HuH-7 (cell line): ENCODE measurements around the gene ADRA1B.

Source experiments
- DNase-seq: peaks from one replicate; pipeline ENCODE4 v3.0.0; 2011; ENCODE audit warnings: low spot score

The ADRA1B gene

DNA sequence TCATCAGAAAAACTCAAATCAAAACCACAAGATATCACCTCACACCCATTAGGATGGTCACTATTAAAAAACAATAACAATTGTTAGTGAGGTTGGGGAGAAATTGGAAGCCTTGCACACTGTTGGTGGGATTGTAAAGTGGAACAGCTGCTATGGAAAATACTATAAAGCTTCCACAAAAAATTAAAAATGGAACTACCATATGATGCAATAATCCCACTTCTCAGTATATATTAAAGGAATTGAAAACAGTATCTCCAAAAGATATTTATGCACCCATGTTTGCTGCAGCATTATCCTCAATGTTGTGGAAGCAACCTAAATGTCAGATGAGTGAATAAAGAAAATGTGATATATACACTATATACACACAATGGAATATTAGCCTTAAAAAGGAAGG, 14.5 kb upstream of the ADRA1B start:
- no peak for DNase-seq

DNA sequence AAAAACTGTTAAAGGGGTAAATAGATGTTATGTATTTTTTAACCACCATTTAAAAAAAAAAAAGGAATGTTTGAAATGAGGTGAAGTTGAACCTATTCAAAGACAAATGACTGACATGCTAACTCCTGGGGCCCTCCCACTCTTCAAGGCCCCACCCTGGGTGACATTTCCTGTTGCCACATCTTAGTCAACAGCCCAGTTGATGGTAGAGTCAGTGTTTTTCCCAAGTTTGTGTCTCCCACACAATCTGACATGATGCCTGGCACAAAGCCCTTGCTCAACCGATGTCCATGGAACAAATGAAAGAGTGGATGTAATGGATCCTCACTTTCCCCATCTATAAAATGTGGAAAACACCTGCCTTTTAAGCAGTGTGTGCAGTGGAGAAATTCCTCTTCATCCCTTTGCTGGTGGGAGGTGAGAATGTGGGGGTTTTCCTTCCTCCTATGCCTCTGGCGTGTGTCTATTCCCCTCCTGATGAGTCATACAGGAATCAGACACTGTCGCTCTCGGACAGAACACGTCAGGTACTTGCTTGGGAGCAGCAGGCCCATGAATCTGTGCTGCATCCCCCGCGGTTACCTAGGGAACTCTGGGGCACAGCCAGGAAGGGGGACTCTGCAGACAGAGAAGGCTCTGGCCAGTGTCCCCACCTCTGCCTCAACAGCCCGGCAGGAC, 13.7 kb upstream of the ADRA1B start:
- no peak for DNase-seq

DNA sequence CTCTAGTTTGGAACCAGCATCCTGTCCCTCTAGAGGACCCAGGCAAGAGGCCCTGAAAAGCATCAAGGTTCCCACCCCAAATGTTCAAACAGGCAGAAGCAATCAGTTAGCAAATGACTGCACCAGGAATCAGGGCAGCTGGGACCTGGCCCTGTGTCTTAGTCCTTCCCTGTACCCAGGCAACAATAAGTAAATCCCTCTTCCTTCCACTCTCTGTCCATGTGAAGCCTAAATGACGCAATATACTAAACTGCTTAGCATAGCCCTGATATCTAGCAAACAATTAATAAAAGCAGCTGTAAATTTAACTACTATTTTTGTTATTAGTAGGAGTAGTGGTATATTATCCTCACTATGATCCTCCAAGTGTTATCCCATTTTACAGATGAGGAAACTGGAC, 13.2 kb upstream of the ADRA1B start:
- DNase-seq, result no peak

- no peak for DNase-seq
Observed at GRCh38 chr5:159904874-159905273, 11.4 kb upstream of the ADRA1B start.

GRCh38 chr5:159905496-159905895, 10.8 kb upstream of the ADRA1B start:
- DNase-seq, result no peak

DNA sequence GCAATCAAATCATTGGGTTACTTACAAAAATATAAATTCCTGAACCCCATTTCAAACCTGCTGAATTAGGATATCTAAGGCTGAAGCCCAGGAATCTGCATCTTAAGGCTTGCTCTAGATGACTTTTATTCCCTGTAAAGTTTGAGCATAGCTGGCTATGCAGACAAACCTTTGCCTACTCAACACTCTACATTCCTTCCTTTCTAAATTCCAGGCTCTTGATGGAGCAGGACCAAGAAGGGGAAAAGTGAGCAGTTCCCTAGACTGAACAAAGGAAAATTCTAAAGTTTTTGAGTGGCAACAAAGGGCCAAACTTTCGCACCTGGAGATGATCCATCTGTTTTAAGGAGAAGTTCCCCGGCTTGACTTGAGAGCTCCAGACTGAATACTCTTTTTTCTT, 9.8 kb upstream of the ADRA1B start:
- DNase-seq, result no peak

- no peak for DNase-seq
Observed at GRCh38 chr5:159906943-159907342, 9.3 kb upstream of the ADRA1B start.

DNA sequence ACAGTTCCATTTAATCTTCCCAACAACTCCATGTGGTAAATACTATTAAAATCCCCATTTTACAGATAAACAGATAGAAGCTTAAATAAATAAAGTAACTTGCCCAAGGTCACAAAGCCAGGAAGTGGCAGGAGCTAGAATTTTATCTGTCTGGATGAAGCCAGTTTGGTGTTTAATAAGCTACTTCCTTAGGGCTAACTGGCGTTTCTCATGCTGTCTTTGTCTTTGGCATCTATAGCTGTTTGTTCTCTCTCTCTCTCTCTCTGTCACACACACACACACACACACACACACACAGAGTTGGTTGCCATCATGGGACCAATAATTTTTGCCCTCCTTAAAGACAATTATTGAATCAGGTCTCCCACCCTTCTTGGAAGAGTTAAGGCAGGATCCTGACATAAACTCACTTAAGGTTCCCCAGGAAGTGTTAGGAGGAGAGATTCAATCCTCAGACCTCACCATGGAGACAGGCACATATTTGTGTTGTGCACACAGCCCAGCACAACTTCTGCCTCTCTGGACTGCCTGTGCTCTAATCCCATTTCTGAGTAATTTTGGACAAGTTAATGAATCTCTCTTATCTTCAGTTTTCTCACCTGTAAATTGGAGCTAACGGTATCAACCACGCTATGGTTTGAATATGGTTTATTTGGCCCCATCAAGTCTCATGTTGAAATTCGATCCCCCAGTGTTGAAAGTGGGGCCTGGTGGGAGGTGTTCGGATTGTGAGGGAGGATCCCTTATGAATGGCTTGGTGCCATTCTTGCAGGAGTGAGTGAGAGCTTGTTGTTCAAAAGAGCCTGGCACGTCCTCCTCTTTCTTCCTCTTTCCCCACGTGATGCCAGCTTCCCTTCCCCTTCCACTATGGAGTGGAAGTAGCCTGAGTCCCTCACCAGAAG, 8.3 kb upstream of the ADRA1B start:
- no peak for DNase-seq

DNA sequence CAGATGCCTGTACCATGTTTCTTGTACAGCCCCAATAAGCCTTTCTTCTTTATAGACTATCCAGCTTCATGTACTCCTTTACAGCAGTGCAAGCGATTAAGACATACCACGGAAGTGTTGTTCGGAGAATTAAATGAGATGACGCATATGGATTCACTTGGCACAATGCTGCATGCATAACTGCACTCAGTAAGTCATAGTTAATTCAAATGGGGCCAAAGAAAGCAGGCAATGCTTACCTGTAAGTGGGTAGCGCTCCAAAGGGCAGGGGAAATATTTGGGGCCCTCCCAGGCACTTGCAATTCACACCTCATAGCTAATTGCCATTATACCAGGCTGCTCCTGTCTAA, 7.7 kb upstream of the ADRA1B start:
- no peak for DNase-seq

GRCh38 chr5:159909126-159909525, 7.2 kb upstream of the ADRA1B start:
- no peak for DNase-seq

DNA sequence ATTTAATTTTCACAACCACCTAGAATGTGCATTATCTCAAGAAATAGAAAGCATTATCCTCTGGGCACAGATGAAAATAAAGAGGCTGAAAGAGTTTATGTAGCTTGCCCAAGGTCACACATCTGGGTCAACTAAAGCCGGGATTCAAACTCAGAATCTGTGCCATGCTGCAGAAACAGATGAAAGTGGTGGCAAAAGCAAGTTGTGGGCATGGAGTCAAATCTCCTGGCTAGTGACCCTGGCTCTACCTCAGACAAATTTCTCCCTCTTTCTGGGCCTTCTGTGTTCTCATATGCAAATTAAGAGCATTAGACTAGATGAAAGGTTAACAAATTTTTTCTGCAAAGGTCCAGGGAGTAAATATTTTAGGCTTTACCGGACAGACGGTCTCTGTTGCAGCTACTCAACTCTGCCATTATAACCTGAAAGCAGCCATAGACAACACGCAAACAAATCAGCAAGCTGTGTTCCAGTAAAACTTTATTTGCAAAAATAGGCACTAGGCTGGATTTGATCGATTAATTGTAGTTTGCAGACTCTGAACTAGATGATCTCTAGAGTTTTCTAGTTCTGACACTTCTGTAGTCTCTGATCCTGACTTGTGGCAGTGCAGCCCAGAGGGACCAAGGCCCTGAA, 6.0 kb upstream of the ADRA1B start:
- no peak for DNase-seq

DNA sequence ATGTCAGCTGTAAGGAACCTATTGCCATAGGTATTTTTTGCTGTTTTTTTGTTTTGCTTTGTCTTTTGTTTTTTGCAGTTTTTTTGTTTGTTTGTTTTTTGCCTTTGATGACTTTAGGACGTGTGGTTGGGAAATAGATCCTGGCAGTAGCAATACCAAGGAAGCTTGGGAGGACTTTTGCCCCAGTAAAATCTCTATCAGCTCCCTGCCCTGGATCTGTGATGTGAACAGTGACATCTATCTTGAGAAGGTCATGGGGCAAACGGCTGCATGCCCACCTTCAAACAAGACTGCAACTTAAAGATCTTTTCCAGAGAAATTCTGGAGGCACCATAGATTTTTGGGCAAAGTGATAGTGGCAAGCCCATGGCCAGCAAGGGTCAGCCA, 5.4 kb upstream of the ADRA1B start:
- no peak for DNase-seq

DNA sequence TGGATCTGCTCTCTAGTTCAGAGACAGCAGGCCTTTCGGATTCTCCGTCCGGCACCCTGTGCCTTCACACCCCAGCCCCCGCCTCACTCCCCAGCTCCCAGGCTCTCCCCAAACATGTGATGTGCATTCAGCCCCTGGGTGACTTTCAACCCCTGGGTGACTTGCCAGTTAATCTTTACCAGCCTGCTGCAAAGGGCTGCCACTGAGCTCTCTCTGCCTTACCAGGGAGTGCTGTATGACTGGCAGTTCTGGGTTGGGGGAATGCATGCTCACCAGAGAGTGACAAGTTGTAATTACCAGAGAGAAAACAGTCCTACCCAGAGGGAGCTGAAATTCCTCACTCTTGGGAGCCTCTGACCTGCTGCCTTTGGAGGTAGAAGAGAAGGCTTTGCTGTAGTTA, 4.9 kb upstream of the ADRA1B start:
- DNase-seq, result no peak

DNA sequence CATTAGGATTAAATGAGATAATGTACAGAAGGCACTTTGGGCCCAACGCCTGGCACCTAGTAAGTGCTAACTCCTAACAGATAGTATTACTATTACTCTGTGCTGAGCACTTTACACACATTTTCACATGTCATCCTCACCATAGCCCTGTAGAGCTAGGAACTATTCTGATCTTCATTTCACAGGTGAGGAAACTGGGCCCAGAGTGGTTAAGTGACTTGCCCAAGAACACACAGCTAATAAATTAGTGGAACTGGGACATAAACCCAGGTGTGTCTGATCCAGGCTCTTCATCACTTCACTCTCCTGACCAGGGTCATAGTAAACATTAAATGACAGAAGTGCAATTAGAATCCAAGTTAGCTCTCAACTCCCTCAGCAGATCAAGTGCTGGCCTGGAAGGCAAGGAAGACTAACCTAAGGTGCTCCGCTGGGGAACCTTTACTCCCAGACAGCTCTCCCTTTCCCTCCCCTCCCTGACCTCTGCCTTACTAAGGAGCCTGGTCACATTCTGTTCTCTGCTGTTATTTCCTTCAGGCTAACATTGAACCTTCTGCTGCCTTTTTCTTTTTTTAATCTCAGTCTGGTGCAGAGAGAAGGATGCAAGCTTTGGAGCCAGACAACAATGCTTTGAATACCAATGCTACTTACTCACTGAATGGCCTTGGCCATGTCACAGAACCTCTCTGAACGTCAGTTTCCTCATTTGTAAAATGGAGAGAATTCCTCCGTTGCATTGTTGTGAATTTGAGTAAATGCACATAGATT, 4.1 kb upstream of the ADRA1B start:
- DNase-seq, result no peak

DNA sequence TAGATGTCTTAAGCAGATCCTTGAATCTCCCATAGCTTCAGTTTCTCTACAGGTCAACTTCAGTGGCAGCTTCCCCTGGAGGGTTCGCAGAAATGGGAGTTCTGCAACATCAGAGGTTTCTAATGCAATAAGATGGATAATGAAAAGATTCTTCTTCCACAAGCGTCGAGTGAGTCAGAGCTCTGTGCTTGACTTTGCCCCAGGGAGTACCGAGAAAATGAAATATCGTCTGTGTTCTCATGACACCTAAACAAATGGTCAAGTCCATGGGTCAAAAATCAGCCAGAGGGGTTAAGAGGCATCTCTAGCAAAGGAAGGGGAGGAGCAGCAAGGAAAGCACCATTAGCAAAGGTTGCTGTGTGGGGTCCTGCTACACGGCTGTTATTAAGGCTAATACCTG, 3.2 kb upstream of the ADRA1B start:
- DNase-seq, result no peak

- no peak for DNase-seq
Observed at GRCh38 chr5:159913501-159913900, 2.8 kb upstream of the ADRA1B start.

DNA sequence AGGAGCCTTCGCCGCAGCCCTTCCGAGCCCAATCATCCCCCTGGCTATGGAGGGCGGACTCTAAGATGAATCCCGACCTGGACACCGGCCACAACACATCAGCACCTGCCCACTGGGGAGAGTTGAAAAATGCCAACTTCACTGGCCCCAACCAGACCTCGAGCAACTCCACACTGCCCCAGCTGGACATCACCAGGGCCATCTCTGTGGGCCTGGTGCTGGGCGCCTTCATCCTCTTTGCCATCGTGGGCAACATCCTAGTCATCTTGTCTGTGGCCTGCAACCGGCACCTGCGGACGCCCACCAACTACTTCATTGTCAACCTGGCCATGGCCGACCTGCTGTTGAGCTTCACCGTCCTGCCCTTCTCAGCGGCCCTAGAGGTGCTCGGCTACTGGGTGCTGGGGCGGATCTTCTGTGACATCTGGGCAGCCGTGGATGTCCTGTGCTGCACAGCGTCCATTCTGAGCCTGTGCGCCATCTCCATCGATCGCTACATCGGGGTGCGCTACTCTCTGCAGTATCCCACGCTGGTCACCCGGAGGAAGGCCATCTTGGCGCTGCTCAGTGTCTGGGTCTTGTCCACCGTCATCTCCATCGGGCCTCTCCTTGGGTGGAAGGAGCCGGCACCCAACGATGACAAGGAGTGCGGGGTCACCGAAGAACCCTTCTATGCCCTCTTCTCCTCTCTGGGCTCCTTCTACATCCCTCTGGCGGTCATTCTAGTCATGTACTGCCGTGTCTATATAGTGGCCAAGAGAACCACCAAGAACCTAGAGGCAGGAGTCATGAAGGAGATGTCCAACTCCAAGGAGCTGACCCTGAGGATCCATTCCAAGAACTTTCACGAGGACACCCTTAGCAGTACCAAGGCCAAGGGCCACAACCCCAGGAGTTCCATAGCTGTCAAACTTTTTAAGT, 819 bp downstream of the ADRA1B start:
- no peak for DNase-seq

- DNase-seq, result no peak
Observed at GRCh38 chr5:159917994-159918393, 1.7 kb downstream of the ADRA1B start.

DNA sequence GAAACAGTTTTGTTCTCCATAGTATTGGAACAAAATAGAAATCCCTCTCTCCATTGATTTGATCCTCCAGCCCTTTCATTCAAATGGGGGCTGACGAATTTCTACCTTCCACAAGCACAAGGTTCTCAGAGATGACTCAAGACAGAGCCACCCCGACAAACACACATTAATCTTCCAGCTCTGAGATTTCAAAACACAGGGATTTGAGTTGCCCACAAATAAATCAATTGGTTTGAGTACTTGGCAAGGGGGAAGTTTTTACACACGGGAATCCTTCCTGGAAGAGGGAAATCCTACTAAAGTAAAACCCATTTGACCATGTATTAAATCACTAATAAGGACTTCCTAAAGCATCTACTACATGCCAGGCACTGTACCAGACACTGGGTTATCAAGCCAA, 5.4 kb downstream of the ADRA1B start:
- DNase-seq, result no peak

GRCh38 chr5:159923008-159923407, 6.7 kb downstream of the ADRA1B start:
- DNase-seq, result no peak

- DNase-seq, result no peak
Observed at GRCh38 chr5:159928122-159928909, 12.0 kb downstream of the ADRA1B start.
